Measurements from ENCODE around the gene FES.

FES gene

GRCh38 chr15:90883526-90883975, 753 bp upstream of the FES start:
- no peak for TF ChIP-seq CTCF (IDR thresholded peaks at IDR 0.05; ENCODE audit: extremely low read depth, insufficient read depth, missing control alignments)
- in situ Hi-C loops (cut with MboI; ENCODE audit: low pct_unique_long_range_greater_than_20kb, low sequenced_read_pairs, unreplicated experiment): loop anchor here (25.0 kb wide), 1 partner anchor 571 kb away; no protein-coding TSS in a partner anchor
- DNase-seq (ENCODE audit: low spot score): no peak

GRCh38 chr15:90884719-90885431, 571 bp downstream of the FES start:
- DNase-seq (ENCODE audit: low spot score): no peak
- in situ Hi-C loops (cut with MboI; ENCODE audit: low pct_unique_long_range_greater_than_20kb, low sequenced_read_pairs, unreplicated experiment): loop anchor here (25.0 kb wide), 1 partner anchor 573 kb away; no protein-coding TSS in a partner anchor
- TF ChIP-seq CTCF (IDR thresholded peaks at IDR 0.05; ENCODE audit: extremely low read depth, insufficient read depth, missing control alignments): no peak

- TF ChIP-seq CTCF (IDR thresholded peaks at IDR 0.05; ENCODE audit: extremely low read depth, insufficient read depth, missing control alignments): peak; percentile 96
- in situ Hi-C loops (cut with MboI; ENCODE audit: low pct_unique_long_range_greater_than_20kb, low sequenced_read_pairs, unreplicated experiment): loop anchor here (25.0 kb wide), 1 partner anchor 573 kb away; no protein-coding TSS in a partner anchor
- DNase-seq (ENCODE audit: low spot score): peak; percentile 81
Observed at GRCh38 chr15:90885432-90886290, 1.4 kb downstream of the FES start.

GRCh38 chr15:90886291-90886614, 1.9 kb downstream of the FES start:
- in situ Hi-C loops (cut with MboI; ENCODE audit: low pct_unique_long_range_greater_than_20kb, low sequenced_read_pairs, unreplicated experiment): loop anchor here (25.0 kb wide), 1 partner anchor 574 kb away; no protein-coding TSS in a partner anchor
- TF ChIP-seq CTCF (IDR thresholded peaks at IDR 0.05; ENCODE audit: extremely low read depth, insufficient read depth, missing control alignments): no peak
- no peak for DNase-seq (ENCODE audit: low spot score)

- DNase-seq (ENCODE audit: low spot score): no peak
- no peak for TF ChIP-seq CTCF (IDR thresholded peaks at IDR 0.05; ENCODE audit: extremely low read depth, insufficient read depth, missing control alignments)
- in situ Hi-C loops (cut with MboI; ENCODE audit: low pct_unique_long_range_greater_than_20kb, low sequenced_read_pairs, unreplicated experiment): loop anchor here (25.0 kb wide), 1 partner anchor 575 kb away; no protein-coding TSS in a partner anchor
Observed at GRCh38 chr15:90887037-90887481, 2.8 kb downstream of the FES start.

- no peak for DNase-seq (ENCODE audit: low spot score)
- in situ Hi-C loops (cut with MboI; ENCODE audit: low pct_unique_long_range_greater_than_20kb, low sequenced_read_pairs, unreplicated experiment): loop anchor here (25.0 kb wide), 1 partner anchor 577 kb away; no protein-coding TSS in a partner anchor
- TF ChIP-seq CTCF (IDR thresholded peaks at IDR 0.05; ENCODE audit: extremely low read depth, insufficient read depth, missing control alignments): no peak
Observed at GRCh38 chr15:90889313-90889730, 5.0 kb downstream of the FES start.

Data from GM13977 (cell line).